Left renal cortex interstitium (tissue), 4 donors: ENCODE results near the gene TOLLIP. TPM values are rescaled to one million over a fixed set of nuclear protein-coding genes. Genes with fewer than 3 reads are reported as not detected.

Source experiments
- DNase-seq, 4 donors: peaks; one replicate each; pipeline ENCODE4 v3.0.0-alpha.2; 2013; ENCODE audit warnings: low read depth in 4 of 4, low spot score in 2 of 4, missing footprints in 1 of 4
- polyA plus RNA-seq, 4 donors: library from polyadenylated mRNA; unstranded; fragments of 120-200 nt; gene quantifications; one replicate each; pipeline ENCODE4 v1.2.1, GENCODE V29; 2013; ENCODE audit not compliant: insufficient read length in 4 of 4

Gene TOLLIP
- polyA plus RNA-seq, 4 donors, result 33.0 to 51.5 (median 45.6) TPM

GRCh38 chr11:1285316-1285744, 24.1 kb downstream of the TOLLIP start:
- no peak for DNase-seq

DNA sequence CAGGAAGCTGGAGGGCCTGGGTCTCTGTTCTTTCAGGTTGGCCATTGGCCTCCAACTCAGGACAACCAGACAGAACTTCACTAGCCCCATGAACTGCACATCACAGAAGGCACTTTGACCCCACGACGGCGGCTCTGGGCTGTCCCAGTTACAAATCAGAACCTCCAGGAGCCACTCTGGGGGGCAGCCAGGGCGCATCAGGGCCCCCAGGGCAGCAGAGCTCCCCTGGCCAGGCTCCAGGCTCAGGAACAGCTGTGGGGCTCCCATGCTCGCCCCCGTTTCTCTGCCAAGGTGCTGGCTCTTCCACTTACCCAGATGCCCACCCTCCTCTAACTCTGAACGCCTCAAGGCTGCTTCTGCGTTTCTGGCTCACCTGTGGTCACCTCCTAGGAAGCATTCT, 25.5 kb downstream of the TOLLIP start:
- no peak for DNase-seq

- no peak for DNase-seq
These were observed 26.3 kb downstream of the TOLLIP start for GRCh38 chr11:1283091-1283511.

GRCh38 chr11:1281974-1282365, 27.5 kb downstream of the TOLLIP start:
- DNase-seq, result no peak

GRCh38 chr11:1281326-1281973, 28.0 kb downstream of the TOLLIP start:
- no peak for DNase-seq

DNA sequence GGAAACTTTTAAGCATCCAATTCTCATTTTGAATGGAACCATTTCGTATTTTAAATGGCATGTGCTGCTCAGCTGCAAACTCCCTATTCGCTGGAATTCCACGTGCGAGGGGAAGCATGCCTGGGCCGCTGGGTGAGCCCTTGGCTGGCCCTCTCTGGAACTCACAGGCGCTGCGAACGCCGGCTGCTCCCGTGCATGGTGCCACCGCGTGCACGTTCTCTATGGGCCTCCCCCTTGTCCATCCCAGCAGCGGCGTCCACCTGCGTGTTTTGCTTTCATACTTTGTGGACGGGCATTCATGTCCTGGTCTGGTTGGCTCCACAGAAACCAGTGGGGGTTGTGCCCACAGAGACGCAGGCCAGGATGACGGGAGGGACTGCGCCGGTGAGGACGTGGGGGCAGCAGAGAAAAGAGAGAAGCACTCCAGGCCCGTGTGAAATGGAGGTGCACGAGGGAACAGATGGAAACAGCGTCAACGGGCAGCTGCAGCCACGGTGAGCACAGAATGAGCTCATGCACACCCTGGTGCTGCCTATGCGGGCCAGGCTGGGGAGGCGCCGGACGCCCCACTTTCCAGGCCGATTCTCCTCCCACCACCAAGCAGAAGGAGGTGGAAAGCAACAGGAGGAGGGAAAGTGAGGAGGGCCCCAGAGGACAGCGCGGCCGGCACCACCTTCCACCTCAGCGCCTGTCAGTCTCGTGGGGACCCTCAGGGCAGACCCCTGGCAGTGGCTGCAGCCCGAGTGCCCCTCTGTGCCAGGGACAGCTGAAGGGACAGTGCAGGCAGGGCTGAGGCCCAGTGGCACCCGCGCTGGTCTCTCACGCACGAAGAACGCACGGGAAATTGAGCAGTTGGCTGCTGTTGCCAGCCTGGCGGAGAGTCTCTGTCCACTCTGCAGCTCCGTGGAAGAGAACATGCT, 29.1 kb downstream of the TOLLIP start:
- no peak for DNase-seq

DNA sequence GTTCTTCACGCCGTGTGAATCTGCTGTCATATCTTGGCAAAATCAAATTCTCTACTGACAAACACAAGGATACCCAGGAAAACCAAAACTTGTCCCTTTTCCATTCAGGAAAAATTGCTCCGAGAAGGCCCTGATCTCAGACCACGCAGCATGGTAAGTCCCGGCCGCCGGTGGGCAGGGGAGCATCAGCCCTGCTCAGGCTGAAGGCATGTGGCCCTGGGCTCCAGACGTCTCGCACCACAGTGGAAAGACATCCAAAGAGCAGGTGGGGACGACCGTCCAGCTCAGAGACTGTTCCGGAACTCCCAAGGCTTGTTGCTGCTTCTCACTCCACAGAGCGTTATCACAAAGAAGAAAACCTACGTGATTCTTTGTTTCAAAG, 29.8 kb downstream of the TOLLIP start:
- DNase-seq, result no peak

- DNase-seq, result no peak
These were observed 30.4 kb downstream of the TOLLIP start for GRCh38 chr11:1278766-1279673.

DNA sequence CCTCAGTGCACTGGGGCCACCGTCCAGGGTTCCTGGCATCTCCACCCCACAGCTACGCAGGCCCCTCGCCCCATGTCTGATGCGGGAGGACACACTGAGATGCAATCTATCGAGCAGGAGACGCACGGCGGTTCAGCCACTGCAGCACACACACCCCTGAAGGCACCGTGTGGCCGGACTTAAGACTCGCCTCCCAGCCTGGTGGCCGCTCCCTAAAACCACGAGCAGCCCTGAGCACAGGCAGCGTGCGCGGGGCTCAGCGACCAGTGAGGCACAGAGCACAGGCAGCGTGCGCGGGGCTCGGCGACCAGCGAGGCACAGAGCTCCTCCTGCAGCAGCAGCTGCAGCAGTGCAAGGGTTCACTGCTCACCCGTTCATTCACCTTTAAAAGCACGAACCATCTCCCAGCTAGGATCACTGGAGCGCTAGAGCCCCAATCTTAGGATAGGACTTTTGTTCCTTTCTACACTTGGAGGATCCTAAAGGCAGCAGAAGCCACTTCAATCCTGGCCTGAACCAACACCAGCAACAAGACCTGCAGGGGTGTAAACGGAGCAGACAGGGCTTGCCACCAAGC, 31.4 kb downstream of the TOLLIP start:
- no peak for DNase-seq

DNA sequence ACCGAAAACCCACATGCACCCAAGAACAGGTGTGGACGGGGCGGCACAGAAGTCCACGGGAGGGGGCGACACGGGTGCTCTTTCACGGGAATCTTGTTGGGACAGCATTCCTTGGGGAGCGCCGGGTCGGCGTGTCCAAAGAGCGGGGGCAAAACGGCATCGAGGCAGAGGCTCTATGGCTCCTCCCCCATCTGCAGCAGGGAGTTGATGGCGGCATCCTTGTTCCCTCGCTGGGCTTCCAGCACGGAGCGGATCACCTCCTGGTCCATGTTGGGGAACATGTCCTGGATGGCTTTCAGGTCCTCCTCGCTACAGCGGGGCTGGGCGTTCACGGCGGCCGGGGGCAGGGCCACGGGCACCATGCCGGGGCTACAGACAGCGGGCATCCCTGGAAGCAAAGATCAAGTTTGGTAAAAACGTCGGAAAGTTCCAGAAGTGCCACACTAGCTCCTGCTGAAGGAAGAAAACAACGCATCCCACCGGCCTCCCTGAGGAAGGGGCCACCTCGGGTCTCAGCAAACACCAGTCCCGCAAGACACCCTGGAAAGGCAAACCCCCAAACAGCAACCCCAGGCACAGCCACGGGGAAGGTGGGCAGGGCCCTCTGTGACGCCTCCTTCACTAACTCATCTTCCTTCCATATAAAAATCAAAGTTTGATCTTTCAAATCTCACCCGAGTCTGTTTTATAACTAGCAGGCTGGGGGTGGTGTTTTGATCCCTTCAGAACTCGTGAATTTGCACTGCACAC, 32.4 kb downstream of the TOLLIP start:
- no peak for DNase-seq

GRCh38 chr11:1276041-1276790, 33.2 kb downstream of the TOLLIP start:
- DNase-seq, result no peak

GRCh38 chr11:1275021-1275420, 34.4 kb downstream of the TOLLIP start:
- DNase-seq, result no peak

DNA sequence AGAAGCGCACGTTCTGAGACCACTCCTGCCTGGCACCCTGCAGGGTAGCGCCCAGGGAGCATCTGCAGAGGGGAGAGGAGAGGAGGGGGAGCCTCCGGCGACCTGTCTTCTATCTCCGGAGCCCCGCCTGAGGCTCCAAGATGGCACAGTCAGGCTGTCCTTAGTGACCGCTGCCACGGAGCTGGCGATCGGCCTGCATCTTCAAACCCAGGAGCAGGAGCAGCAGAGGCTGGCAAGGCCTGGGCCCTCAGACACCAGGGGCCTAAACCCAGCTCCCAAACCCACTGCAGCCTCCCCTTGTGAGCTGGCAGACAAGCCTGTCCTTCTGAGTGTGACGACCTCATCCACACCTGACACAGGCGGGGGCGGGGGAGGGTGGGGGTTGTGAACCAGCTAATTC, 34.9 kb downstream of the TOLLIP start:
- DNase-seq, result no peak

DNA sequence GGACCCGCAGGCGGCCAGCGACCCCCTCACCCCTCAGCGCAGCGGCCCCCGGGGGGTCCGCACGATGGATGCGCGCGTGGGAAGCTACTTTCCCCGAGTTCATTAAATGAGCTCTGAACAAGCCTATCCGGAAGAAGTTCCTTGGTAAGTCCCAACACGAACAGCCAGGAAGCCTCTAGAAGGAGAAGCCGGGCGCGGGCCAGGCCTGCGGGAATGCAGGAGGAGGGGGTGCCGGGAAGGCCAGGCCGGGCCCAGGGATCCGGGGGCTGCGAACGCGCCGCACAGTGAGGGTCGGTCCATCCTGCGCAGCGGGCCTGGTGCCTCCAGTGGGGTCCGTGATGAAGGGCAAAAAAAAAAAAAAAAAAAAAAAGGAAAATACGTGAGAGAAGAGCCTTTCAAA, 36.9 kb downstream of the TOLLIP start:
- no peak for DNase-seq

- no peak for DNase-seq
These were observed 37.5 kb downstream of the TOLLIP start for GRCh38 chr11:1271927-1272326.

DNA sequence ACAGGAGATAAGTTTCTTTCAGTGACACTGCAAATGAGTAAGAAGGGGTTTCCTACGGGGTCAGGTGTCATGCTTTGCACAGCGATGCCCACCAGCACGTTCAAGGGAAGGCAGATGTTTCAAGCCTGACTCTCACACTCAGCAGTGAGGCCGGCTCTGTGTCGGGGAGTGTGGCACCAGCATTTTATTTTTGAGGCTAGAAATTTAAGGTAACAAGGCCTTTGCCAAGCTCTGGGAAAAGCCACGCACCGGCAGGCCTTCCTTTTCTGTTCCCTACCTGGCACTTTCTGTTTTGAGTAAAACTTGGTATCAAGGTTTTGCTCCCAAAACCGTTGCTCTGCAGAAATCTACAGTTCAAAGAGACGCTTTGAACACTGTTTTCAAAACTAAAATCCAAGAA, 38.0 kb downstream of the TOLLIP start:
- no peak for DNase-seq

- DNase-seq, result no peak
These were observed 38.4 kb downstream of the TOLLIP start for GRCh38 chr11:1271002-1271401.

- no peak for DNase-seq
These were observed 39.0 kb downstream of the TOLLIP start for GRCh38 chr11:1270476-1270875.

DNA sequence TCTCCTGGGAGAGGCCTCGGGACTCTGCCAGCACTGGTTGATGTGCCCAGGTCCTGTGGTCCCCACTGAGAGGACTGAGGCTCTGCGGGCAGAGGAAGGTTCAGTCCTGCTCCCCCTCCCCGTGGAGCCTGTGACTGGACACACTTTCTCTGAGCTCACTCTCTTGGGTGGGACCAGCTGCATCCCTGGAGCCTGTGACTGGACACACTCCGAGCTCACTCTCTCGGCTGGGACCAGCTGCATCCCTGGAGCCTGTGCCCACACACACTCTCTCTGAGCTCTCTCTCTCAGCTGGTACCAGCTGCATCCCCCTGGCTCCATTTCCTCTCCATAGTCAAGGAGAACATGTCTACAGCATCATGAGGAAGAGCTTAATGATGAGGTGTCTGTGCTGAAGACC, 39.5 kb downstream of the TOLLIP start:
- DNase-seq, result no peak
